ENCODE data around the gene CLEC14A. TPM values are rescaled to one million over a fixed set of nuclear protein-coding genes. Genes with fewer than 3 reads are reported as not detected.

The CLEC14A gene
- total RNA-seq, 1 donor from 2014 or later = 0.34 TPM

- H3K4me1 Mint-ChIP-seq (ENCODE audit: unreplicated experiment) = peaks cover 10% of the 10 kb centered on the region
- TF ChIP-seq CTCF (conservative IDR thresholded peaks at IDR 0.05) = no peak
- peaks cover 5% of the 10 kb centered on the region for H3K36me3 Mint-ChIP-seq
- H3K9me3 Mint-ChIP-seq = no peaks in the 10 kb centered on the region
- H3K27ac Mint-ChIP-seq = peak overlapping the region; percentile 15
- H3K4me3 Mint-ChIP-seq = peak overlapping the region; percentile 87
- DNase-seq (ENCODE audit: extremely low spot score, unreplicated experiment) = no peak
- peaks cover 87% of the 10 kb centered on the region for H3K27me3 Mint-ChIP-seq
Measured at GRCh38 chr14:38210587-38211216, 45.2 kb downstream of the CLEC14A start.

GRCh38 chr14:38209572-38210557 is 46.0 kb downstream of the CLEC14A start:
- TF ChIP-seq CTCF (conservative IDR thresholded peaks at IDR 0.05) = no peak
- peaks cover 93% of the 10 kb centered on the region for H3K27me3 Mint-ChIP-seq
- no peak for DNase-seq (ENCODE audit: extremely low spot score, unreplicated experiment)
- H3K36me3 Mint-ChIP-seq = peaks cover 5% of the 10 kb centered on the region
- peak overlapping the region; percentile 19 for H3K27ac Mint-ChIP-seq
- peak overlapping the region; percentile 87 for H3K4me3 Mint-ChIP-seq
- no peaks in the 10 kb centered on the region for H3K9me3 Mint-ChIP-seq
- H3K4me1 Mint-ChIP-seq (ENCODE audit: unreplicated experiment) = peaks cover 10% of the 10 kb centered on the region

- Mint-ChIP-seq H3K4me3 (peak overlapping the region; percentile 88), H3K27me3 (peaks cover 91% of the 10 kb centered on the region), H3K4me1 (ENCODE audit: unreplicated experiment) (peaks cover 10% of the 10 kb centered on the region), H3K36me3 (peaks cover 5% of the 10 kb centered on the region), H3K27ac (peak overlapping the region; percentile 77), H3K9me3 (no peaks in the 10 kb centered on the region)
- peak; percentile 72 for DNase-seq (ENCODE audit: extremely low spot score, unreplicated experiment)
- TF ChIP-seq CTCF (conservative IDR thresholded peaks at IDR 0.05) = peak; percentile 51
Measured at GRCh38 chr14:38208618-38209562, 47.0 kb downstream of the CLEC14A start.

GRCh38 chr14:38207736-38208617 is 47.9 kb downstream of the CLEC14A start, which contains the start of gene SSTR1:
Gene SSTR1 (plus strand): TSS chr14:38207904. CDS start chr14:38209390, 1,486 bp downstream.
- Mint-ChIP-seq H3K36me3 (peaks cover 5% of the 10 kb centered on the region), H3K27ac (peak within 1 kb of the TSS; percentile 77), H3K9me3 (no peaks in the 10 kb centered on the region), H3K4me1 (ENCODE audit: unreplicated experiment) (peaks cover 10% of the 10 kb centered on the region), H3K4me3 (peak within 1 kb of the TSS; percentile 88), H3K27me3 (peaks cover 82% of the 10 kb centered on the region)
- TF ChIP-seq CTCF (conservative IDR thresholded peaks at IDR 0.05) = no peak
- no peak for DNase-seq (ENCODE audit: extremely low spot score, unreplicated experiment)
